Measurements from ENCODE around the gene KLHL3.

KLHL3 gene

GRCh38 chr5:137703565-137703964 lies 32.3 kb downstream of the KLHL3 start (continued):
- no peak for TF ChIP-seq ZBTB49 (tag by site-specific recombination; IDR thresholded peaks at IDR 0.05; ENCODE audit: low read depth)

- POLR2A ChIA-PET: no interaction called here
- H3K4me3 ChIP-seq (ENCODE audit: low read depth, low read length): no peak overlapping the region
Measured at GRCh38 chr5:137700282-137700680, 35.6 kb downstream of the KLHL3 start.

GRCh38 chr5:137699336-137700281 lies 36.3 kb downstream of the KLHL3 start:
- TF ChIP-seq ZFHX2 (tag by site-specific recombination; conservative IDR thresholded peaks at IDR 0.05): peak; percentile 68
- TF ChIP-seq ZNF146 (tag by site-specific recombination; IDR thresholded peaks at IDR 0.05): no peak
- TF ChIP-seq EGR2 (tag by site-specific recombination; IDR thresholded peaks at IDR 0.05; ENCODE audit: low read depth): peak; percentile 58
- Histone ChIP-seq H3K27ac (ENCODE audit: extremely low read depth, low read depth, low read length) (no peak overlapping the region), H3K36me3 (ENCODE audit: control insufficient read depth in 2 of 2, insufficient read depth in 1 of 2, low read length in 2 of 2) (peaks cover 0 to 9% of the 10 kb centered on the region in 2 experiments; a peak in 1 of 3 replicates), H3K4me1 (ENCODE audit: control insufficient read depth, insufficient read depth, low read length) (no peaks in the 10 kb centered on the region), H3K9me3 (ENCODE audit: control insufficient read depth, insufficient read depth, low read depth, low read length) (no peaks in the 10 kb centered on the region), H3K4me3 (ENCODE audit: low read depth, low read length) (no peak overlapping the region)
- ChIA-PET CTCF (interaction anchor here (0.6 to 1.0 kb wide), 2 partner anchors 39 to 40 kb away, joined by 3 read pairs; no protein-coding TSS in a partner anchor), POLR2A (no interaction called here)

More at GRCh38 chr5:137700282-137700680, 35.6 kb downstream of the KLHL3 start:
- TF ChIP-seq KLF10 (tag by site-specific recombination; IDR thresholded peaks at IDR 0.05): no peak
- CTCF ChIA-PET: no interaction called here
- no peaks in the 10 kb centered on the region for H3K9me3 ChIP-seq (ENCODE audit: control insufficient read depth, insufficient read depth, low read depth, low read length)
- H3K4me1 ChIP-seq (ENCODE audit: control insufficient read depth, insufficient read depth, low read length): no peaks in the 10 kb centered on the region
- no peak overlapping the region for H3K27ac ChIP-seq (ENCODE audit: extremely low read depth, low read depth, low read length)
- H3K36me3 ChIP-seq (ENCODE audit: control insufficient read depth in 2 of 2, insufficient read depth in 1 of 2, low read length in 2 of 2): peaks cover 0 to 9% of the 10 kb centered on the region in 2 experiments; a peak in 1 of 3 replicates

- no peak overlapping the region for H3K4me3 ChIP-seq (ENCODE audit: low read depth, low read length)
- no peak overlapping the region for H3K27ac ChIP-seq (ENCODE audit: extremely low read depth, low read depth, low read length)
- H3K36me3 ChIP-seq (ENCODE audit: control insufficient read depth in 2 of 2, insufficient read depth in 1 of 2, low read length in 2 of 2): peaks cover 0 to 9% of the 10 kb centered on the region in 2 experiments; a peak in 1 of 3 replicates
- H3K9me3 ChIP-seq (ENCODE audit: control insufficient read depth, insufficient read depth, low read depth, low read length): no peaks in the 10 kb centered on the region
- no peaks in the 10 kb centered on the region for H3K4me1 ChIP-seq (ENCODE audit: control insufficient read depth, insufficient read depth, low read length)
- ChIA-PET CTCF (interaction anchor here (0.6 to 1.0 kb wide), 2 partner anchors 46 to 883 kb away, joined by 3 to 5 read pairs; no protein-coding TSS in a partner anchor), POLR2A (no interaction called here)
- TF ChIP-seq PRDM1 (tag by site-specific recombination; IDR thresholded peaks at IDR 0.05) (no peak), ZNF202 (tag by site-specific recombination; IDR thresholded peaks at IDR 0.05; ENCODE audit: borderline replicate concordance) (no peak), ZEB2 (tag by site-specific recombination; IDR thresholded peaks at IDR 0.05) (no peak), ZNF785 (tag by site-specific recombination; IDR thresholded peaks at IDR 0.05) (no peak), PATZ1 (tag by site-specific recombination; IDR thresholded peaks at IDR 0.05) (no peak), ZNF18 (tag by site-specific recombination; IDR thresholded peaks at IDR 0.05) (no peak), ZNF792 (tag by site-specific recombination; IDR thresholded peaks at IDR 0.05) (no peak), ZNF157 (tag by site-specific recombination; IDR thresholded peaks at IDR 0.05) (no peak), ZNF48 (tag by site-specific recombination; IDR thresholded peaks at IDR 0.05) (no peak), ZNF596 (tag by site-specific recombination; IDR thresholded peaks at IDR 0.05) (no peak)
Measured at GRCh38 chr5:137696481-137696880, 39.4 kb downstream of the KLHL3 start.
